CD14-positive monocyte (primary cell): ENCODE measurements around the gene TECPR2. TPM values are rescaled to one million over a fixed set of nuclear protein-coding genes. Genes with fewer than 3 reads are reported as not detected.

Source experiments
- DNase-seq, 3 donors: peaks; one replicate each; pipeline ENCODE4 v3.0.0-alpha.2; 2011 to 2022
- H2AFZ ChIP-seq: 2 replicates; pipeline ENCODE4 v1.6.0; 2012; ENCODE audit warnings: mild to moderate bottlenecking, low read depth, low read length, inconsistent platforms; ENCODE audit not compliant: insufficient read depth, poor library complexity, severe bottlenecking
- H3K27ac ChIP-seq, 2 donors: 1 replicate in 1 of 2; 2 replicates in 1 of 2; pipeline ENCODE4 v1.5.1; 2012 to 2013; ENCODE audit warnings: low read length in 2 of 2, control low read depth in 1 of 2, inconsistent platforms in 1 of 2, low read depth in 1 of 2, mild to moderate bottlenecking in 1 of 2
- H3K27me3 ChIP-seq, 2 donors: one replicate each; pipeline versions ENCODE4 v1.6.0 to v1.6.1; 2011 to 2013; ENCODE audit warnings: low read length in 2 of 2; ENCODE audit not compliant: control insufficient read depth in 2 of 2, insufficient read depth in 2 of 2
- H3K36me3 ChIP-seq, 2 donors: replicated peaks in 1 of 2; 1 replicate in 1 of 2; 2 replicates in 1 of 2; pipeline versions ENCODE4 v1.5.1 to v1.6.1; 2012 to 2013; ENCODE audit warnings: low read length in 2 of 2, control low read depth in 1 of 2, inconsistent platforms in 1 of 2, mild to moderate bottlenecking in 1 of 2; ENCODE audit not compliant: insufficient read depth in 2 of 2, control insufficient read depth in 1 of 2
- H3K4me1 ChIP-seq, 2 donors: 1 replicate in 1 of 2; 2 replicates in 1 of 2; pipeline versions ENCODE4 v1.5.1 to v1.6.1; 2012 to 2013; ENCODE audit warnings: low read length in 2 of 2, control low read depth in 1 of 2, inconsistent platforms in 1 of 2, mild to moderate bottlenecking in 1 of 2, moderate library complexity in 1 of 2; ENCODE audit not compliant: insufficient read depth in 2 of 2, control insufficient read depth in 1 of 2
- H3K4me2 ChIP-seq: replicated peaks from 2 replicates; pipeline ENCODE3; 2012; ENCODE audit warnings: low read length, moderate library complexity, mild to moderate bottlenecking; ENCODE audit not compliant: poor library complexity, severe bottlenecking; ENCODE audit errors: extremely low read depth
- H3K4me3 ChIP-seq, 3 experiments: fragments of 200-600 bp in 1 of 3; sonication (generic) in 1 of 3; replicated peaks in 1 of 3; 1 replicate in 2 of 3; 2 replicates in 1 of 3; pipeline ENCODE4 v1.5.1; 2011 to 2013; ENCODE audit warnings: low read length in 3 of 3, mild to moderate bottlenecking in 3 of 3, control low read depth in 2 of 3, low read depth in 2 of 3, inconsistent platforms in 1 of 3, moderate library complexity in 1 of 3
- H3K79me2 ChIP-seq: 2 replicates; pipeline ENCODE4 v1.6.0; 2012; ENCODE audit warnings: mild to moderate bottlenecking, control low read depth, inconsistent platforms, low read length, moderate library complexity; ENCODE audit not compliant: insufficient read depth
- H3K9ac ChIP-seq: 2 replicates; pipeline ENCODE4 v1.6.0; 2017; ENCODE audit warnings: low read length, mild to moderate bottlenecking; ENCODE audit not compliant: insufficient read depth, poor library complexity, severe bottlenecking
- H3K9me3 ChIP-seq, 2 donors: replicated peaks in 1 of 2; 1 replicate in 1 of 2; 2 replicates in 1 of 2; pipeline versions ENCODE4 v1.5.1 to v1.6.1; 2012 to 2013; ENCODE audit warnings: low read length in 2 of 2, control low read depth in 1 of 2; ENCODE audit not compliant: control insufficient read depth in 1 of 2, insufficient read depth in 1 of 2
- H4K20me1 ChIP-seq: 2 replicates; pipeline ENCODE4 v1.6.0; 2012; ENCODE audit warnings: mild to moderate bottlenecking, low read length, control low read depth, moderate library complexity; ENCODE audit not compliant: insufficient read depth
- H3K27ac Mint-ChIP-seq, 7 donors: one replicate each; pipeline ENCODE4 v1.8.0; 2020; ENCODE audit warnings: mild to moderate bottlenecking in 7 of 7, mixed read lengths in 7 of 7, moderate library complexity in 6 of 7, inconsistent platforms in 2 of 7
- H3K27me3 Mint-ChIP-seq, 3 donors: one replicate each; pipeline ENCODE4 v1.8.0; 2021 to 2022; ENCODE audit warnings: low read depth in 3 of 3, mild to moderate bottlenecking in 3 of 3, mixed read lengths in 3 of 3, moderate library complexity in 3 of 3, inconsistent platforms in 1 of 3
- H3K36me3 Mint-ChIP-seq, 2 donors: one replicate each; pipeline ENCODE4 v1.8.0; 2020; ENCODE audit warnings: mixed read lengths in 2 of 2, inconsistent platforms in 1 of 2, mild to moderate bottlenecking in 1 of 2
- H3K4me1 Mint-ChIP-seq: one replicate; pipeline ENCODE4 v1.8.0; 2020; ENCODE audit warnings: mild to moderate bottlenecking, mixed read lengths
- H3K4me3 Mint-ChIP-seq, 2 donors: one replicate each; pipeline ENCODE4 v1.8.0; 2020; ENCODE audit warnings: mild to moderate bottlenecking in 2 of 2, mixed read lengths in 2 of 2, moderate library complexity in 1 of 2
- H3K9me3 Mint-ChIP-seq, 7 donors: one replicate each; pipeline ENCODE4 v1.8.0; 2020 to 2022; ENCODE audit warnings: mixed read lengths in 7 of 7, mild to moderate bottlenecking in 6 of 7, moderate library complexity in 6 of 7, inconsistent platforms in 2 of 7
- CTCF ChIP-seq: fragments of 200-600 bp; IDR thresholded peaks from one replicate; pipeline ENCODE4 v1.8.0; 2022; ENCODE audit warnings: antibody characterized with exemption, mild to moderate bottlenecking
- WGBS: methylation state at CpG from one replicate; pipeline ENCODE4 v1.1.5; 2013; ENCODE audit warnings: missing lambda C conversion rate; ENCODE audit not compliant: insufficient coverage; 5-methylcytosine and 5-hydroxymethylcytosine counted together
- intact Hi-C, 2 donors: fragments of 100-400 bp; cut with micrococcal nuclease; formaldehyde crosslinking; loops; one replicate each; pipeline versions ENCODE4 v1.15.0 to v1.15.1; 2023
- polyA plus RNA-seq, 3 donors: library from polyadenylated mRNA; depleted of rRNA in 1 of 3; unstranded in 2 of 3; stranded (reverse) in 1 of 3; fragments of 300-500 nt in 2 of 3; fragments of >200 nt in 1 of 3; fragmentation: Illumina TruSeq in 2 of 3; gene quantifications; 1 replicate in 2 of 3; 2 replicates in 1 of 3; pipeline ENCODE4 v1.2.3, GENCODE V29; 2012 to 2021

TECPR2 gene
- polyA plus RNA-seq, 3 donors: 2.8 to 10.4 (median 6.4) TPM

GRCh38 chr14:102437997-102438915 lies 75.5 kb downstream of the TECPR2 start:
- Mint-ChIP-seq H3K9me3 (no peaks in the 10 kb centered on the region), H3K27me3 (no peaks in the 10 kb centered on the region), H3K27ac (no peak overlapping the region), H3K36me3 (peaks cover 69 to 89% of the 10 kb centered on the region in 2 donors), H3K4me3 (peak overlapping the region in 1 of 2 donors; percentile 53), H3K4me1 (peaks cover 5% of the 10 kb centered on the region)
- no peak overlapping the region for H3K9ac ChIP-seq
- peaks cover 0 to 6% of the 10 kb centered on the region in 2 donors for H3K4me1 ChIP-seq
- H3K27ac ChIP-seq: no peak overlapping the region
- peak overlapping the region; percentile 48 for H3K4me2 ChIP-seq
- H3K4me3 ChIP-seq: no peak overlapping the region
- WGBS: 19% methylated on average over 23 of the region's 31 CpGs
- intact Hi-C loops: loop anchor here (1.0 to 10.0 kb wide), 3 partner anchors 78 to 147 kb away; no protein-coding TSS in a partner anchor
- H3K9me3 ChIP-seq: no peaks in the 10 kb centered on the region
- TF ChIP-seq CTCF: peak; percentile 82
- peak overlapping the region; percentile 62 for H2AFZ ChIP-seq
- no peaks in the 10 kb centered on the region for H3K27me3 ChIP-seq
- H3K36me3 ChIP-seq: peaks cover 57 to 83% of the 10 kb centered on the region in 2 donors
- H3K79me2 ChIP-seq: no peaks in the 10 kb centered on the region
- no peaks in the 10 kb centered on the region for H4K20me1 ChIP-seq
- DNase-seq: peak; percentile 64 to 72 (median 66)

- Mint-ChIP-seq H3K9me3 (no peaks in the 10 kb centered on the region), H3K27me3 (no peaks in the 10 kb centered on the region), H3K27ac (peak overlapping the region in 1 of 7 donors; percentile 4), H3K4me1 (peaks cover 5% of the 10 kb centered on the region), H3K36me3 (peaks cover 76 to 90% of the 10 kb centered on the region in 2 donors), H3K4me3 (no peak overlapping the region)
- intact Hi-C loops: loop anchor here in 1 of 2 donors (10.0 kb wide), 1 partner anchor 145 kb away; no protein-coding TSS in a partner anchor
- no peaks in the 10 kb centered on the region for H3K79me2 ChIP-seq
- no peak overlapping the region for H2AFZ ChIP-seq
- no peak overlapping the region for H3K4me3 ChIP-seq
- no peak overlapping the region for H3K27ac ChIP-seq
- H3K4me1 ChIP-seq: peaks cover 0 to 6% of the 10 kb centered on the region in 2 donors
- TF ChIP-seq CTCF: no peak
- DNase-seq: no peak
- 97% methylated on average over 7 of the region's 8 CpGs for WGBS
- peaks cover 60 to 85% of the 10 kb centered on the region in 2 donors for H3K36me3 ChIP-seq
- H3K4me2 ChIP-seq: no peak overlapping the region
- H3K9ac ChIP-seq: no peak overlapping the region
- H3K27me3 ChIP-seq: no peaks in the 10 kb centered on the region
- no peaks in the 10 kb centered on the region for H3K9me3 ChIP-seq
- H4K20me1 ChIP-seq: no peaks in the 10 kb centered on the region
These were observed 76.8 kb downstream of the TECPR2 start for GRCh38 chr14:102439556-102439955.
